Psoas muscle (tissue), 8 donors: Measurements from ENCODE around the gene MAGI1. TPM values are rescaled to one million over a fixed set of nuclear protein-coding genes. Genes with fewer than 3 reads are reported as not detected.
A peak's percentile ranks its signal among the peaks of the same experiment; 100 is the strongest.

Experiments used
- ATAC-seq, 4 donors: fragments of 200-7000 bp; cut with Tn5 transposase; one replicate each; pipeline ENCODE4 v1.9.1; 2020; ENCODE audit warnings: moderate library complexity in 3 of 4, mild to moderate bottlenecking in 2 of 4
- DNase-seq, 2 donors: peaks; one replicate each; pipeline ENCODE4 v3.0.0-alpha.2; 2020
- H3K27ac ChIP-seq: fragments of 200-600 bp; one replicate; pipeline ENCODE4 v1.8.0; 2022
- H3K27me3 ChIP-seq, 3 donors: fragments of 200-600 bp in 1 of 3; one replicate each; pipeline versions ENCODE4 v1.6.1 to v1.8.0; 2013 to 2022; ENCODE audit warnings: low read length in 2 of 3, mild to moderate bottlenecking in 2 of 3, moderate library complexity in 1 of 3; ENCODE audit not compliant: insufficient read depth in 3 of 3
- H3K36me3 ChIP-seq, 2 donors: fragments of 200-600 bp in 1 of 2; one replicate each; pipeline versions ENCODE4 v1.6.1 to v1.8.0; 2013 to 2022; ENCODE audit warnings: low read depth in 1 of 2, mild to moderate bottlenecking in 1 of 2, moderate library complexity in 1 of 2; ENCODE audit not compliant: insufficient read depth in 1 of 2
- H3K4me1 ChIP-seq: fragments of 200-600 bp; one replicate; pipeline ENCODE4 v1.8.0; 2022
- H3K4me3 ChIP-seq: fragments of 200-600 bp; one replicate; pipeline ENCODE4 v1.8.0; 2022; ENCODE audit warnings: mild to moderate bottlenecking
- H3K9me3 ChIP-seq: fragments of 200-600 bp; one replicate; pipeline ENCODE4 v1.8.0; 2022
- WGBS, 3 donors: extraction: QIAGEN DNeasy Blood & Tissue Kit; methylation state at CpG; one replicate each; pipeline versions ENCODE4 v1.1.6 to v1.1.7; 2013; 5-methylcytosine and 5-hydroxymethylcytosine counted together
- intact Hi-C, 2 donors: fragments of 100-400 bp; cut with DNase I; formaldehyde crosslinking; loops; one replicate each; pipeline versions ENCODE4 v1.11.0 to v1.14.2; 2022
- polyA plus RNA-seq, 3 donors: library from polyadenylated mRNA; stranded (reverse); fragments of 200-250 nt; gene quantifications; one replicate each; pipeline ENCODE4 v1.2.3, GENCODE V29; 2013
- total RNA-seq, 4 donors: library from RNA; stranded (reverse); fragmentation: NEBNext Ultra II Directional in 2 of 4; extraction: Animal tissue kit (Norgen Biotek cat#: 25700) in 2 of 4; gene quantifications; one replicate each; pipeline versions ENCODE4 v1.2.1 to v1.2.4, GENCODE V29; 2021 to 2023
- TF ChIP-seq, protein P1 (sequence below): fragments of 200-600 bp; IDR thresholded peaks from one replicate; pipeline ENCODE4 v1.8.0; 2022; ENCODE audit warnings: antibody characterized with exemption
- donor health status: healthy with polysubstance abuse.
- donor health status: DM: no; HTN: no; CAD: no; lungs with moderate emphysema.
- donor health status: Bipolar disorder and iron deficiency.
- donor health status: healthy.
- donor health status: DM: yes; HTN: yes; CAD: no.
- donor health status: DM: no; HTN: no; CAD: no.
- donor health status: DM: no; HTN: no; CAD: no.
- donor health status: DM: yes; HTN: yes; CAD: no.

MAGI1 gene
- total and polyA plus RNA-seq, 7 donors: 4.5 to 8.1 (median 6.3) TPM

- Histone ChIP-seq H3K4me3 (no peak overlapping the region), H3K4me1 (peaks cover 21% of the 10 kb centered on the region), H3K9me3 (no peaks in the 10 kb centered on the region), H3K27me3 (no peaks in the 10 kb centered on the region), H3K36me3 (no peaks in the 10 kb centered on the region), H3K27ac (no peak overlapping the region)
- WGBS, 3 donors: 85 to 89% (median 88%) methylated on average over 10 of the region's 10 CpGs
- intact Hi-C loops: no loop called here
- DNase-seq (no peak), ATAC-seq (no peak)
- TF ChIP-seq, protein P1, sequence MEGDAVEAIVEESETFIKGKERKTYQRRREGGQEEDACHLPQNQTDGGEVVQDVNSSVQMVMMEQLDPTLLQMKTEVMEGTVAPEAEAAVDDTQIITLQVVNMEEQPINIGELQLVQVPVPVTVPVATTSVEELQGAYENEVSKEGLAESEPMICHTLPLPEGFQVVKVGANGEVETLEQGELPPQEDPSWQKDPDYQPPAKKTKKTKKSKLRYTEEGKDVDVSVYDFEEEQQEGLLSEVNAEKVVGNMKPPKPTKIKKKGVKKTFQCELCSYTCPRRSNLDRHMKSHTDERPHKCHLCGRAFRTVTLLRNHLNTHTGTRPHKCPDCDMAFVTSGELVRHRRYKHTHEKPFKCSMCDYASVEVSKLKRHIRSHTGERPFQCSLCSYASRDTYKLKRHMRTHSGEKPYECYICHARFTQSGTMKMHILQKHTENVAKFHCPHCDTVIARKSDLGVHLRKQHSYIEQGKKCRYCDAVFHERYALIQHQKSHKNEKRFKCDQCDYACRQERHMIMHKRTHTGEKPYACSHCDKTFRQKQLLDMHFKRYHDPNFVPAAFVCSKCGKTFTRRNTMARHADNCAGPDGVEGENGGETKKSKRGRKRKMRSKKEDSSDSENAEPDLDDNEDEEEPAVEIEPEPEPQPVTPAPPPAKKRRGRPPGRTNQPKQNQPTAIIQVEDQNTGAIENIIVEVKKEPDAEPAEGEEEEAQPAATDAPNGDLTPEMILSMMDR: no peak
These were observed 82.8 kb downstream of the MAGI1 start for GRCh38 chr3:65955792-65956477.

- intact Hi-C loops: no loop called here
- H3K4me1 ChIP-seq: peaks cover 22% of the 10 kb centered on the region
These were observed 84.6 kb downstream of the MAGI1 start for GRCh38 chr3:65953881-65954733.

GRCh38 chr3:65953301-65953812 is 85.4 kb downstream of the MAGI1 start:
- intact Hi-C loops: no loop called here
- DNase-seq: no peak
- TF ChIP-seq, protein P1: no peak
- Histone ChIP-seq H3K27ac (peak overlapping the region; percentile 64), H3K36me3 (no peaks in the 10 kb centered on the region), H3K27me3 (no peaks in the 10 kb centered on the region), H3K4me1 (peaks cover 29% of the 10 kb centered on the region), H3K4me3 (peak overlapping the region; percentile 62), H3K9me3 (no peaks in the 10 kb centered on the region)
- WGBS, 3 donors: 27 to 38% (median 27%) methylated on average over 5 of the region's 5 CpGs
- peak; percentile 25 to 47 (median 36) for ATAC-seq

More at GRCh38 chr3:65953881-65954733, 84.6 kb downstream of the MAGI1 start:
- TF ChIP-seq, protein P1: no peak
- DNase-seq (no peak), ATAC-seq (peak; percentile 22 to 68 (median 50))
- Histone ChIP-seq H3K9me3 (no peaks in the 10 kb centered on the region), H3K27ac (peak overlapping the region; percentile 64), H3K36me3 (no peaks in the 10 kb centered on the region), H3K27me3 (no peaks in the 10 kb centered on the region), H3K4me3 (peak overlapping the region; percentile 62)
- 15 to 25% (median 16%) methylated on average over 15 to 16 of the region's 16 CpGs for WGBS, 3 donors

DNA sequence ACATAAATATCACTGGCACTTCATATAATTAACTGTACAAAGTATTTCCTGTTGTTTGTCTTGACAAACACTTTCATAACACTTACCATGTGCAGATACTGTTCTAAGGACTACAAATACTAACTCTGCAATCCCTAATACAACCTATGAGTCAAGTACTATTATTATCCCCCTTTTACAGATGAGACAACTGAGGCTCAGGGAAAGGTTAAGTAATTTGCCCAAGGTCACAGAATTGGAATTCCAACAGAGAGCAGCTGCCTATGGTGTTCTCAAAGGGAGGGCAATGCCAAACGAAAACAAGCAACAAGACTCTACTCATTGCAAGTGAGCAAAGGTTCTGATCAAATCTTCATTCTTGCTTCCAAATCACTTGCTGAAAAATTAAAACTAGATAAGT is 85.9 kb downstream of the MAGI1 start:
- H3K4me1 ChIP-seq: peaks cover 34% of the 10 kb centered on the region
- WGBS, 3 donors: 69 to 75% (median 73%) methylated on average over 1 of the region's 1 CpG

More for the DNA sequence above, 85.9 kb downstream of the MAGI1 start:
- intact Hi-C loops: no loop called here
- no peak overlapping the region for H3K4me3 ChIP-seq
- peak overlapping the region; percentile 64 for H3K27ac ChIP-seq
- TF ChIP-seq, protein P1: no peak
- DNase-seq: no peak
- H3K36me3 ChIP-seq: no peaks in the 10 kb centered on the region
- no peak for ATAC-seq
- no peaks in the 10 kb centered on the region for H3K27me3 ChIP-seq
- no peaks in the 10 kb centered on the region for H3K9me3 ChIP-seq
